ENCODE measurements around the gene SLC2A8. TPM values are rescaled to one million over a fixed set of nuclear protein-coding genes. Genes with fewer than 3 reads are reported as not detected.

SLC2A8 gene
- total RNA-seq, 4 donors from 2014 or later, result 25.4 to 38.2 (median 29.9) TPM

DNA sequence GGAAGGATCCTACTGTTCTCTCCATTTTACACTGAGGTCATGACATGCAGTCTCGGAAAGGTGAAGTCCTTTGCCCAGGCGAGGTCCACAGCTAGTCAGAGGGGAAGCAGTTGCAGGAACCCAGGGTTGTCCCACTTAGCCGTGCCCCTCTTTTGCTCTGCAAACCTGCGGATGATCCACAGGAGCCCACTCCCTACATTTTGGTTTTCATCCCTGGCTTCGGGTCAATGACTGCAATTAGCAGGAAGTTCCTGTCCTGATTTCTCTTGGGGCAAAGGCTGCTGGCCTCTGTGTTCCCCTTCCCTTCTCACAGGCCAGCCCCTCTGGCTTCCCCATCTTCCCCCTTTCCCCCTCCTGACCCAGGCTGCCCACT lies 1.3 kb downstream of the SLC2A8 start:
- no peak overlapping the region for H3K27ac ChIP-seq
- peak overlapping the region in 2 of 3 donors; percentile 72 to 95 for H3K4me3 ChIP-seq (replicated peaks in 1 of 3)
- H3K9me3 ChIP-seq, result no peaks in the 10 kb centered on the region
- DNase-seq, result no peak
- H3K27me3 ChIP-seq, result no peaks in the 10 kb centered on the region
- intact Hi-C loops (cut with DNase I), result loop anchor here (5.0 to 10.0 kb wide), 3 partner anchors 86 to 176 kb away; no protein-coding TSS in a partner anchor
- TF ChIP-seq POLR2A (IDR thresholded peaks at IDR 0.05), result no peak
- TF ChIP-seq, protein P1, sequence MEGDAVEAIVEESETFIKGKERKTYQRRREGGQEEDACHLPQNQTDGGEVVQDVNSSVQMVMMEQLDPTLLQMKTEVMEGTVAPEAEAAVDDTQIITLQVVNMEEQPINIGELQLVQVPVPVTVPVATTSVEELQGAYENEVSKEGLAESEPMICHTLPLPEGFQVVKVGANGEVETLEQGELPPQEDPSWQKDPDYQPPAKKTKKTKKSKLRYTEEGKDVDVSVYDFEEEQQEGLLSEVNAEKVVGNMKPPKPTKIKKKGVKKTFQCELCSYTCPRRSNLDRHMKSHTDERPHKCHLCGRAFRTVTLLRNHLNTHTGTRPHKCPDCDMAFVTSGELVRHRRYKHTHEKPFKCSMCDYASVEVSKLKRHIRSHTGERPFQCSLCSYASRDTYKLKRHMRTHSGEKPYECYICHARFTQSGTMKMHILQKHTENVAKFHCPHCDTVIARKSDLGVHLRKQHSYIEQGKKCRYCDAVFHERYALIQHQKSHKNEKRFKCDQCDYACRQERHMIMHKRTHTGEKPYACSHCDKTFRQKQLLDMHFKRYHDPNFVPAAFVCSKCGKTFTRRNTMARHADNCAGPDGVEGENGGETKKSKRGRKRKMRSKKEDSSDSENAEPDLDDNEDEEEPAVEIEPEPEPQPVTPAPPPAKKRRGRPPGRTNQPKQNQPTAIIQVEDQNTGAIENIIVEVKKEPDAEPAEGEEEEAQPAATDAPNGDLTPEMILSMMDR (IDR thresholded peaks at IDR 0.05), result peak in 1 of 6 experiments; percentile 5
- H3K36me3 ChIP-seq, result no peaks in the 10 kb centered on the region
- 58 to 66% methylated on average over 5 of the region's 5 CpGs for WGBS, 2 donors
- H3K4me1 ChIP-seq, result peaks cover 6 to 14% of the 10 kb centered on the region in 2 donors

DNA sequence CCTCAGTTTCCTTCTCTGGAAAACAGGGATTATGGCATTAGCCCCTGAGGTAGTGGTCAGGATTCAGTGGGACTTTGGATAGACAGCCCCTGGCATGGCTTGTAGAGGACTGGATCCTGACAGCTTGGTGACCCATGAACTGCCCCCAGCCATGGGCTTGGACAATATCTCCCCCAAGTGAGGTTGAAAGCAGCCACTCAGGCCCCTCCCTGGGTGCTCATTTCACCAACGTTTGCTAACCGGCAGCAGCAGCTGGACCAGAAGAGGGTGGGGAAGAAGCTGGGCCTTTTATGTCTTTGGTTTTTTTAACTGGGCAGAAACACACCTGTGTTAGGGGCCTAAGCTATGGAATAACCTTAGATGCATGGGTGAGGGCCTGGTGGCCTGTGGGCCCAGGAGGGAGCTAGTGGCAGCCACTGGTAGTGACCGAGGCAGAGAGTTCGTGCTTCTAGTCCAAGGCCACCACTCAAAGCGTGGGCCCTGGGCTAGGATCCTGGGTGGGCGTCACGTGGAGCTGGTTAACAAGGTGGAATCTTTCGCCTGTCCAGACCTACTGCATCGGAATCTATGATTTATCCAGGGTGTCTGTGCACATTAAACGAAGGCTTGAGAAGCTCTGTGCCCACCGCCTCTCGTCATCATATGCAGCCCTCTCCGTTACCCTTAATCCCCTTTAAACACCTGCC lies 1.9 kb downstream of the SLC2A8 start:
- Histone ChIP-seq H3K4me3 (replicated peaks in 1 of 3) (peak overlapping the region in 1 of 3 donors; percentile 95), H3K36me3 (peaks cover 0 to 3% of the 10 kb centered on the region in 2 donors), H3K9me3 (no peaks in the 10 kb centered on the region), H3K4me1 (peaks cover 6 to 14% of the 10 kb centered on the region in 2 donors), H3K27me3 (no peaks in the 10 kb centered on the region), H3K27ac (no peak overlapping the region)
- intact Hi-C loops (cut with DNase I), result loop anchor here (5.0 to 10.0 kb wide), 3 partner anchors 87 to 177 kb away; no protein-coding TSS in a partner anchor
- TF ChIP-seq, protein P1 (IDR thresholded peaks at IDR 0.05), result no peak
- no peak for TF ChIP-seq POLR2A (IDR thresholded peaks at IDR 0.05)
- 90 to 94% methylated on average over 13 of the region's 13 CpGs for WGBS, 2 donors
- no peak for DNase-seq

DNA sequence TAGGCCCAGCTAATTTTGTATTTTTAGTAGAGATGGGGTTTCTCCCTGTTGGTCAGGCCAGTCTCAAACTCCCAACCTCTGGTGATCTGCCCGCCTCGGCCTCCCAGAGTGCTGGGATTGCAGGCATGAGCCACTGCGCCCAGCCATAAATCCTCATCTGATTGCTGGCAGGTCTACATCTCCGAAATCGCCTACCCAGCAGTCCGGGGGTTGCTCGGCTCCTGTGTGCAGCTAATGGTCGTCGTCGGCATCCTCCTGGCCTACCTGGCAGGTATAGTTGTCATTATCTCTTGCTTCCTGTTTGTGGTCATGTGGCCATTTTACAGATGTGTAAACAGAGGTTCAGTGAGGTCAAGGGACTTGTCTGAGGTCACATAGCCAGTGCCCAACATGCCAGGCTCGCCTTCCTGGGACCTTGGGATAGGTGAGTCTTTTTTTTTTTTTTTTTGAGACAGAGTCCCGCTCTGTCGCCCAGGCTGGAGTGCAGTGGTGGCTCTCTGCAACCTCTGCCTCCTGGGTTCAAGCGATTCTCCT lies 2.8 kb downstream of the SLC2A8 start:
- Histone ChIP-seq H3K4me1 (peaks cover 6 to 14% of the 10 kb centered on the region in 2 donors), H3K27ac (no peak overlapping the region), H3K4me3 (replicated peaks in 1 of 3) (no peak overlapping the region), H3K9me3 (no peaks in the 10 kb centered on the region), H3K27me3 (no peaks in the 10 kb centered on the region), H3K36me3 (peaks cover 0 to 11% of the 10 kb centered on the region in 2 donors)
- intact Hi-C loops (cut with DNase I), result loop anchor here (5.0 to 10.0 kb wide), 3 partner anchors 88 to 178 kb away; no protein-coding TSS in a partner anchor
- DNase-seq, result no peak
- WGBS, 2 donors, result 95% methylated on average over 13 of the region's 14 CpGs
- TF ChIP-seq, protein P1 (IDR thresholded peaks at IDR 0.05), result no peak
- no peak for TF ChIP-seq POLR2A (IDR thresholded peaks at IDR 0.05)

DNA sequence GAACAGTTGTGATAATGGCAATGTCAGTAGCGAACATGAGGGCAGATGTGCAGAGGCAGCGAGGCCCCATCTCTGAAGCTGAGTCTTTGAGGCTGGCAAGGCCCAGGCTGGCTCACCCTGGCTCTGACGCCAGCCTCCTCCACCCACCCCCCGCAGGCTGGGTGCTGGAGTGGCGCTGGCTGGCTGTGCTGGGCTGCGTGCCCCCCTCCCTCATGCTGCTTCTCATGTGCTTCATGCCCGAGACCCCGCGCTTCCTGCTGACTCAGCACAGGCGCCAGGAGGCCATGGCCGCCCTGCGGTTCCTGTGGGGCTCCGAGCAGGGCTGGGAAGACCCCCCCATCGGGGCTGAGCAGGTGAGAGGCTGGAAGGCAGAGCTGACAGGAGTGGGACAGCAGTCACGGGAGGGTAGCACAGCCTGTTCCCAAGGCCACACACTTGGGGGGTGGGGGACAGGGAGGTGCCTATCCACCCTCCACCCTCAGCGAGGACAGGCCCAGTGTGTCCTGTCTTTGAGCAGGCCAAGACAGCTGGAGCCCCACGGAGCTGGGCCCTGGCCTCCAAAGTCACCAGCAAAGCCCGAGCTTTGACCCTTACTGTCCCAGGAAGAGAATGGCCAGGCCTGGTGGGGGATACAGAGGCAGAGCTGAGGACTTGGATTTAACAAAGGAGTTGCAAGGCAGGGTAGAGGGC lies 5.6 kb downstream of the SLC2A8 start:
- TF ChIP-seq POLR2A (IDR thresholded peaks at IDR 0.05), result no peak
- TF ChIP-seq, protein P1 (IDR thresholded peaks at IDR 0.05), result no peak
- Histone ChIP-seq H3K9me3 (no peaks in the 10 kb centered on the region), H3K36me3 (peaks cover 0 to 11% of the 10 kb centered on the region in 2 donors), H3K27ac (no peak overlapping the region), H3K4me1 (peaks cover 12 to 21% of the 10 kb centered on the region in 2 donors), H3K4me3 (replicated peaks in 1 of 3) (no peak overlapping the region), H3K27me3 (no peaks in the 10 kb centered on the region)
- 80 to 85% methylated on average over 4 to 13 of the region's 18 CpGs for WGBS, 2 donors
- intact Hi-C loops (cut with DNase I), result no loop called here
- DNase-seq, result no peak

All from thyroid gland (tissue), 4 donors.